Endothelial cell (in vitro differentiated cells): ENCODE measurements around the gene ERN2. TPM values are rescaled to one million over a fixed set of nuclear protein-coding genes. Genes with fewer than 3 reads are reported as not detected.
A peak's percentile ranks its signal among the peaks of the same experiment; 100 is the strongest.

Source experiments
- DNase-seq: peaks from one replicate; pipeline ENCODE4 v3.0.0; 2021; ENCODE audit warnings: low spot score
- H3K27ac Mint-ChIP-seq: one replicate; pipeline ENCODE4 v1.8.0; 2021; ENCODE audit warnings: mixed read lengths, inconsistent platforms; ENCODE audit not compliant: unreplicated experiment
- H3K27me3 Mint-ChIP-seq: one replicate; pipeline ENCODE4 v1.8.0; 2021; ENCODE audit warnings: mild to moderate bottlenecking, moderate library complexity, mixed read lengths, inconsistent platforms; ENCODE audit not compliant: unreplicated experiment
- H3K36me3 Mint-ChIP-seq: one replicate; pipeline ENCODE4 v1.8.0; 2021; ENCODE audit warnings: mild to moderate bottlenecking, low read depth, mixed read lengths, inconsistent platforms; ENCODE audit not compliant: unreplicated experiment
- H3K4me1 Mint-ChIP-seq: one replicate; pipeline ENCODE4 v1.8.0; 2021; ENCODE audit warnings: mild to moderate bottlenecking, mixed read lengths, inconsistent platforms; ENCODE audit not compliant: unreplicated experiment
- H3K4me3 Mint-ChIP-seq: one replicate; pipeline ENCODE4 v1.8.0; 2021; ENCODE audit warnings: mild to moderate bottlenecking, mixed read lengths, inconsistent platforms; ENCODE audit not compliant: unreplicated experiment
- H3K9me3 Mint-ChIP-seq: one replicate; pipeline ENCODE4 v1.8.0; 2021; ENCODE audit warnings: mixed read lengths, inconsistent platforms; ENCODE audit not compliant: unreplicated experiment
- CTCF ChIP-seq: fragments of 200-600 bp; sonication (generic); IDR thresholded peaks from one replicate; pipeline ENCODE4 v1.5.0; 2021; ENCODE audit warnings: antibody characterized with exemption; ENCODE audit not compliant: unreplicated experiment
- total RNA-seq: library from RNA; stranded (reverse); fragmentation: NEBNext Ultra II Directional; extraction: Animal tissue kit (Norgen Biotek cat#: 25700); gene quantifications from one replicate; pipeline ENCODE4 v1.2.1, GENCODE V29; 2021; ENCODE audit not compliant: unreplicated experiment

ERN2 gene
- total RNA-seq, 1 donor from 2014 or later: 0.80 TPM

DNA sequence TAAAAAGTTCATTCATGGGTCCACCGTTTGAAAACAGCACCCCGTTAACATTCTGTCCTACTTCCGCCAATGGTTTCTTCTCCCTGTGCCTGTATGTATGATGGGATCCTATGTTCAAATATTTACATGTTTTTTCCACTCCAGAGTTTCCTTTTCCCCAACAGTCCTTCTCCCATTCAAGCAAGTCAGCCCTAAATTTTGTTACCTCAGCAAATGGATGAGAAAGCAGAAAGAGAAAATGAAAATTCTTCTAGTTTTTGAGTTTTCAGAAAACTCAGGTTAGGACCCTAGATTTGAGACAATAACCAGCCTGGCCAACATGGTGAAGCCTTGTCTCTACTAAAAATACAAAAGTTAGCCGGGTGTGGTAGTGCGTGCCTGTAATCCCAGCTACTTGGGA, 3.5 kb upstream of the ERN2 start:
- Mint-ChIP-seq H3K4me3 (no peak overlapping the region), H3K27ac (no peak overlapping the region), H3K4me1 (no peaks in the 10 kb centered on the region), H3K36me3 (peaks cover 6% of the 10 kb centered on the region), H3K9me3 (no peaks in the 10 kb centered on the region), H3K27me3 (no peaks in the 10 kb centered on the region)
- TF ChIP-seq CTCF: no peak
- no peak for DNase-seq

GRCh38 chr16:23711785-23712184, 1.2 kb downstream of the ERN2 start:
- Mint-ChIP-seq H3K9me3 (no peaks in the 10 kb centered on the region), H3K36me3 (peaks cover 10% of the 10 kb centered on the region), H3K4me1 (no peaks in the 10 kb centered on the region), H3K4me3 (no peak overlapping the region), H3K27ac (no peak overlapping the region), H3K27me3 (no peaks in the 10 kb centered on the region)
- TF ChIP-seq CTCF: no peak
- DNase-seq: no peak

DNA sequence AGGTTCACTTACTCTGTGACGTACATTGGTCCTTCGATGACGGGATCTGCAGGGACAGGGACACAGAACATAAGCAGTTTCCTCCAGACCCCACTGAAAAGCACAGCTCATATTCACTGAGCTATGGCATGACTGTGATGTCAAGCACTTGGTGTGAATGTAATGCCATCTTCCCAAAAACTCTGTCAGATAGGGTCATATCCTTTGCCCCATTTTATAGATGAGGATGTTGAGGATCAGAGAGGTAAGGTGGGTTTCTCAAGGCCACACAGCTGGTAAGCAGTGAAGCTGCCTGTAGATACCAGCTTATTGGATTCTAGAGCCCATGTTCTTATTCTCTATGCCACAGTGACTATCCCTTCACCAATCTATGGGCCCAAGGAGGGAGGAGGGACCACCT, 2.5 kb downstream of the ERN2 start:
- TF ChIP-seq CTCF: no peak
- Mint-ChIP-seq H3K27me3 (peaks cover 2% of the 10 kb centered on the region), H3K4me3 (peak overlapping the region; percentile 51)

GRCh38 chr16:23710008-23710407, 3.0 kb downstream of the ERN2 start:
- TF ChIP-seq CTCF: no peak
- no peak for DNase-seq
- H3K36me3 Mint-ChIP-seq: peaks cover 10% of the 10 kb centered on the region
- H3K9me3 Mint-ChIP-seq: no peaks in the 10 kb centered on the region
- H3K27ac Mint-ChIP-seq: no peak overlapping the region
- H3K27me3 Mint-ChIP-seq: peaks cover 7% of the 10 kb centered on the region
- no peaks in the 10 kb centered on the region for H3K4me1 Mint-ChIP-seq
- H3K4me3 Mint-ChIP-seq: peak overlapping the region; percentile 51

More for the DNA sequence above, 2.5 kb downstream of the ERN2 start:
- H3K9me3 Mint-ChIP-seq: no peaks in the 10 kb centered on the region
- peaks cover 10% of the 10 kb centered on the region for H3K36me3 Mint-ChIP-seq
- H3K27ac Mint-ChIP-seq: no peak overlapping the region
- H3K4me1 Mint-ChIP-seq: no peaks in the 10 kb centered on the region
- DNase-seq: no peak

GRCh38 chr16:23709536-23709935, 3.5 kb downstream of the ERN2 start:
- Mint-ChIP-seq H3K4me1 (no peaks in the 10 kb centered on the region), H3K27me3 (peaks cover 7% of the 10 kb centered on the region)

More at GRCh38 chr16:23709536-23709935, 3.5 kb downstream of the ERN2 start:
- no peak for DNase-seq
- peaks cover 7% of the 10 kb centered on the region for H3K36me3 Mint-ChIP-seq
- H3K4me3 Mint-ChIP-seq: no peak overlapping the region
- no peaks in the 10 kb centered on the region for H3K9me3 Mint-ChIP-seq
- TF ChIP-seq CTCF: no peak
- no peak overlapping the region for H3K27ac Mint-ChIP-seq
